ENCODE results near the gene PLA2G4D. TPM values are rescaled to one million over a fixed set of nuclear protein-coding genes. Genes with fewer than 3 reads are reported as not detected.

Gene PLA2G4D
- total and polyA plus RNA-seq, 12 donors, result not detected

- 76 to 80% methylated on average over 11 of the region's 11 CpGs for WGBS, 2 donors
- Histone ChIP-seq H3K9me3 (no peaks in the 10 kb centered on the region), H3K4me3 (no peak overlapping the region), H3K27me3 (peaks cover 0 to 17% (median 5%) of the 10 kb centered on the region in 7 donors), H3K4me1 (peaks cover 0 to 19% (median 3%) of the 10 kb centered on the region in 9 donors), H3K27ac (no peak overlapping the region), H3K36me3 (no peaks in the 10 kb centered on the region)
- ATAC-seq (no peak), DNase-seq (no peak)
- TF ChIP-seq, protein P1, sequence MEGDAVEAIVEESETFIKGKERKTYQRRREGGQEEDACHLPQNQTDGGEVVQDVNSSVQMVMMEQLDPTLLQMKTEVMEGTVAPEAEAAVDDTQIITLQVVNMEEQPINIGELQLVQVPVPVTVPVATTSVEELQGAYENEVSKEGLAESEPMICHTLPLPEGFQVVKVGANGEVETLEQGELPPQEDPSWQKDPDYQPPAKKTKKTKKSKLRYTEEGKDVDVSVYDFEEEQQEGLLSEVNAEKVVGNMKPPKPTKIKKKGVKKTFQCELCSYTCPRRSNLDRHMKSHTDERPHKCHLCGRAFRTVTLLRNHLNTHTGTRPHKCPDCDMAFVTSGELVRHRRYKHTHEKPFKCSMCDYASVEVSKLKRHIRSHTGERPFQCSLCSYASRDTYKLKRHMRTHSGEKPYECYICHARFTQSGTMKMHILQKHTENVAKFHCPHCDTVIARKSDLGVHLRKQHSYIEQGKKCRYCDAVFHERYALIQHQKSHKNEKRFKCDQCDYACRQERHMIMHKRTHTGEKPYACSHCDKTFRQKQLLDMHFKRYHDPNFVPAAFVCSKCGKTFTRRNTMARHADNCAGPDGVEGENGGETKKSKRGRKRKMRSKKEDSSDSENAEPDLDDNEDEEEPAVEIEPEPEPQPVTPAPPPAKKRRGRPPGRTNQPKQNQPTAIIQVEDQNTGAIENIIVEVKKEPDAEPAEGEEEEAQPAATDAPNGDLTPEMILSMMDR (IDR thresholded peaks at IDR 0.05), result no peak
- intact Hi-C loops (cut with DNase I), result loop anchor here in 1 of 10 donors (2.0 kb wide), 1 partner anchor 27 kb away; no protein-coding TSS in a partner anchor
Observed at GRCh38 chr15:42087926-42088800, 6.2 kb downstream of the PLA2G4D start.

GRCh38 chr15:42087460-42087859 is 6.9 kb downstream of the PLA2G4D start:
- Histone ChIP-seq H3K27me3 (peaks cover 0 to 23% (median 5%) of the 10 kb centered on the region in 7 donors), H3K4me3 (no peak overlapping the region), H3K36me3 (no peaks in the 10 kb centered on the region), H3K4me1 (peaks cover 0 to 14% (median 2%) of the 10 kb centered on the region in 9 donors), H3K9me3 (no peaks in the 10 kb centered on the region), H3K27ac (no peak overlapping the region)
- WGBS, 2 donors, result 91 to 92% methylated on average over 13 of the region's 13 CpGs
- TF ChIP-seq, protein P1 (IDR thresholded peaks at IDR 0.05), result no peak
- intact Hi-C loops (cut with DNase I), result loop anchor here in 1 of 10 donors (2.0 kb wide), 1 partner anchor 27 kb away; no protein-coding TSS in a partner anchor
- ATAC-seq, result no peak
- DNase-seq, result no peak

DNA sequence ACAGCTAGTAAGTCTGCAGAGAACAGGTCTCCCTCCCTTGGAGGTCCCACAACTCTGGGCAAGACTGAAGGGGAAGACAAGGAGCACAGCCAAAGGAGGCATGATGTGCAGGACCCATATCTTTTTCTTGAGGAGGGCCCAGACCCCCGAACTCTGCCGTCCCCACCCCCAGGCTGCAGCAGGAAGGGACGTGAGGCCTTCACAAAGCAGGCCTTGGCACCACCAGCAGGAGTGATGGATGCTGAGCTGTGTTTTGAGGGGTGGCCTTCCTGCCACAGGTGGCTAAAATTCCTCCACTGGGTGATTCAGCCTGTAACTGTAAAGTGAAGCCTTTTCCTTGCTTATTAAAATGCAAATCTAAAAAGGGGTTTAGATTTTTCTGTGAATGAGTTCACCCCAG is 8.6 kb downstream of the PLA2G4D start:
- 89 to 95% methylated on average over 3 of the region's 3 CpGs for WGBS, 2 donors
- Histone ChIP-seq H3K4me3 (no peak overlapping the region), H3K36me3 (no peaks in the 10 kb centered on the region), H3K27ac (no peak overlapping the region), H3K9me3 (no peaks in the 10 kb centered on the region), H3K27me3 (peaks cover 0 to 25% (median 5%) of the 10 kb centered on the region in 7 donors), H3K4me1 (peaks cover 0 to 14% (median 2%) of the 10 kb centered on the region in 9 donors)
- ATAC-seq (no peak), DNase-seq (no peak)
- intact Hi-C loops (cut with DNase I), result loop anchor here in 1 of 10 donors (2.0 kb wide), 1 partner anchor 29 kb away; no protein-coding TSS in a partner anchor
- TF ChIP-seq, protein P1 (IDR thresholded peaks at IDR 0.05), result no peak

- WGBS, 2 donors, result 61 to 62% methylated on average over 5 of the region's 5 CpGs
- intact Hi-C loops (cut with DNase I), result no loop called here
- H3K4me3 ChIP-seq, result no peak overlapping the region
- no peak for ATAC-seq
- H3K27me3 ChIP-seq, result peaks cover 0 to 25% (median 5%) of the 10 kb centered on the region in 7 donors
- no peaks in the 10 kb centered on the region for H3K36me3 ChIP-seq
- no peak for DNase-seq
- H3K4me1 ChIP-seq, result peaks cover 0 to 14% (median 2%) of the 10 kb centered on the region in 9 donors
- TF ChIP-seq, protein P1 (IDR thresholded peaks at IDR 0.05), result no peak
- no peaks in the 10 kb centered on the region for H3K9me3 ChIP-seq
- no peak overlapping the region for H3K27ac ChIP-seq
Observed at GRCh38 chr15:42085236-42085605, 9.1 kb downstream of the PLA2G4D start.

Measured in heart right ventricle (tissue), 16 donors.